ENCODE data around the gene FBXO28. TPM values are rescaled to one million over a fixed set of nuclear protein-coding genes. Genes with fewer than 3 reads are reported as not detected.

FBXO28 gene
- total and polyA plus RNA-seq, 10 of the 15 experiments (the other 5 are each of a cell fraction or from before 2014, with no cell fraction given), result 4.3 to 23.2 (median 18.4) TPM

DNA sequence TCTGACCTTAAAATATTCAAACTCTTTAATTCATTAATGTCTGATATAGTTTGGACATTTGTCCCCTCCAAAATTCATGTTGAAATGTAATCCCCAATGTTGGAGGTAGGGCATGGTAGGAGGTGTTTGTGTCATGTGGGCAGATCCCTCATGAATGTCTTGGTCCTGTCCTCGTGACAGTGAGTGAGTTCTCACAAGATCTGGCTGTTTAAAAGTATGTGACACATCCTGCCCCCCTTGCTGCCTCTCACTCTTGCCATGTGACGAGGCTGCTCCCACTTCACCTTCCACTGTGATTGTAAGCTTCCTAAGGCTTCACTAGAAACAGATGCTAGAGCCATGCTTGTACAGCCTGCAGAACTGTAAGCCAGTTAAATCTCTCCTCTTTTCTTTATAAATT lies 21.3 kb upstream of the FBXO28 start (continued):
- TF ChIP-seq CBX3 (IDR thresholded peaks at IDR 0.05; ENCODE audit: borderline replicate concordance, low read depth), result no peak

DNA sequence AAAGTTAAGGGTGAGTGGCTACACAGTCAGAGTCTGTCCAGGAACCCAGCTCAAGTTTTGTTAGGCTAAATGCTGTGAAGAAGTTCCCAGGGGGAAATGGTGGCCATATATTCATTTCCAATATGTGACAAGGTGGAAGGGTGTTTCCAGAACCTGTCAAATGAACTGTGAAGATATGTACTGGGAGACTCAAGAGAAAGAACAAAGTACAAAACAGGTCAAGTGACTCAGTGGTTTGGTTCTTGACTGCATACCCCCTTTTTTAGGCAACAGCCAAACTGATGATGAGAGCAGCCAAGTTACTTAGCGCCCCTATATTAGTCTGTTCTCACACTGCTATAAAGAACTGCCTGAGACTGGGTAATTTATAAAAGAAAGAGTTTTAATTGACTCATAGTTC lies 18.6 kb upstream of the FBXO28 start:
- Histone ChIP-seq H2AFZ (ENCODE audit: control insufficient read depth, low read depth, low read length) (no peak overlapping the region), H4K20me1 (ENCODE audit: control insufficient read depth, insufficient read depth) (no peaks in the 10 kb centered on the region), H3K27me3 (replicated peaks in 1 of 2; ENCODE audit: control insufficient read depth in 2 of 2, insufficient read depth in 2 of 2, low read length in 1 of 2) (peaks cover 0 to 7% of the 10 kb centered on the region in 2 experiments; a peak in 1 of 4 replicates), H3K9me3 (replicated peaks; ENCODE audit: control insufficient read depth, insufficient read depth, low read length) (no peaks in the 10 kb centered on the region), H3K27ac (ENCODE audit: control insufficient read depth, insufficient read depth) (no peak overlapping the region), H3K4me3 (no peak overlapping the region), H3K4me2 (ENCODE audit: control insufficient read depth, insufficient read depth) (no peak overlapping the region), H3K9ac (ENCODE audit: control insufficient read depth, insufficient read depth, low read length) (no peak overlapping the region), H3K36me3 (ENCODE audit: control insufficient read depth in 2 of 2, insufficient read depth in 2 of 2, low read length in 1 of 2) (no peaks in the 10 kb centered on the region), H3K4me1 (ENCODE audit: control insufficient read depth, insufficient read depth, low read length) (no peaks in the 10 kb centered on the region), H3K79me2 (ENCODE audit: control insufficient read depth, insufficient read depth, low read length) (no peaks in the 10 kb centered on the region)
- no peak for DNase-seq (ENCODE audit: low read depth, low spot score)
- intact Hi-C loops (cut with micrococcal nuclease; ENCODE audit: unreplicated experiment), result no loop called here
- ChIA-PET POLR2A (no interaction called here), CTCF (interaction anchor here (0.9 to 1.4 kb wide), 2 partner anchors 12 to 266 kb away, joined by 3 to 5 read pairs; no protein-coding TSS in a partner anchor), SMC1A (ENCODE audit: uncharacterized antibody, unreplicated experiment) (no interaction called here), RAD21 (ENCODE audit: unreplicated experiment) (no interaction called here)
- BruUV-seq (replicated peaks), result no TSS peak
- no peak for ATAC-seq
- WGBS (ENCODE audit: insufficient coverage, insufficient replicate concordance, low lambda C conversion rate, missing lambda C conversion rate), result 0% methylated on average over 1 of the region's 1 CpG
- in situ Hi-C loops (cut with MboI), result no loop called here
- no peak for FAIRE-seq
- TF ChIP-seq MTA2 (IDR thresholded peaks at IDR 0.05; ENCODE audit: low read depth) (no peak), LARP7 (IDR thresholded peaks at IDR 0.05) (no peak), JUNB (IDR thresholded peaks at IDR 0.05) (no peak), CHD1 (IDR thresholded peaks at IDR 0.05; ENCODE audit: low read depth, low read length) (no peak), SIN3A (IDR thresholded peaks at IDR 0.05; ENCODE audit: low read depth, low read length) (no peak), SUZ12 (IDR thresholded peaks at IDR 0.05; ENCODE audit: unreplicated experiment) (no peak), CBX3 (IDR thresholded peaks at IDR 0.05; ENCODE audit: borderline replicate concordance, low read depth) (no peak), E2F8 (IDR thresholded peaks at IDR 0.05; ENCODE audit: low read depth, partially characterized antibody) (no peak), PRDM15 (CRISPR knock-in tag; IDR thresholded peaks at IDR 0.05) (no peak), ATF2 (IDR thresholded peaks at IDR 0.05; ENCODE audit: low read length) (no peak), HSF1 (IDR thresholded peaks at IDR 0.05; ENCODE audit: low read depth, low read length) (no peak)
- TF ChIP-seq, protein P1, sequence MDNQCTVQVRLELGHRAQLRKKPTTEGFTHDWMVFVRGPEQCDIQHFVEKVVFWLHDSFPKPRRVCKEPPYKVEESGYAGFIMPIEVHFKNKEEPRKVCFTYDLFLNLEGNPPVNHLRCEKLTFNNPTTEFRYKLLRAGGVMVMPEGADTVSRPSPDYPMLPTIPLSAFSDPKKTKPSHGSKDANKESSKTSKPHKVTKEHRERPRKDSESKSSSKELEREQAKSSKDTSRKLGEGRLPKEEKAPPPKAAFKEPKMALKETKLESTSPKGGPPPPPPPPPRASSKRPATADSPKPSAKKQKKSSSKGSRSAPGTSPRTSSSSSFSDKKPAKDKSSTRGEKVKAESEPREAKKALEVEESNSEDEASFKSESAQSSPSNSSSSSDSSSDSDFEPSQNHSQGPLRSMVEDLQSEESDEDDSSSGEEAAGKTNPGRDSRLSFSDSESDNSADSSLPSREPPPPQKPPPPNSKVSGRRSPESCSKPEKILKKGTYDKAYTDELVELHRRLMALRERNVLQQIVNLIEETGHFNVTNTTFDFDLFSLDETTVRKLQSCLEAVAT (IDR thresholded peaks at IDR 0.05), result no peak
